GM12873 (cell line): ENCODE measurements around the gene RBKS.

Experiments
- CTCF ChIP-seq: IDR thresholded peaks from 2 replicates; pipeline ENCODE4 v1.5.1; 2012; ENCODE audit warnings: low read depth, mild to moderate bottlenecking, moderate library complexity, low read length, control low read depth; ENCODE audit not compliant: insufficient read depth; ENCODE audit errors: missing control alignments

The RBKS gene

GRCh38 chr2:27842894-27843293, 47.3 kb downstream of the RBKS start:
- TF ChIP-seq CTCF: no peak

GRCh38 chr2:27839022-27839618, 51.1 kb downstream of the RBKS start:
- no peak for TF ChIP-seq CTCF

- no peak for TF ChIP-seq CTCF
These were observed 51.7 kb downstream of the RBKS start for GRCh38 chr2:27838502-27838901.

GRCh38 chr2:27833931-27834330, 56.3 kb downstream of the RBKS start:
- TF ChIP-seq CTCF: no peak

GRCh38 chr2:27832396-27832795, 57.8 kb downstream of the RBKS start:
- TF ChIP-seq CTCF: no peak

- TF ChIP-seq CTCF: no peak
These were observed 58.7 kb downstream of the RBKS start for GRCh38 chr2:27831279-27832050.

GRCh38 chr2:27830656-27831055, 59.5 kb downstream of the RBKS start:
- no peak for TF ChIP-seq CTCF
